Neuronal stem cell (in vitro differentiated cells): Measurements from ENCODE around the gene ANKRD50.

Experiments used
- DNase-seq: peaks from one replicate; pipeline ENCODE4 v3.0.0-alpha.2; 2013; ENCODE audit warnings: low spot score
- H2AFZ ChIP-seq: one replicate; pipeline ENCODE4 v1.6.1; 2013; ENCODE audit warnings: mild to moderate bottlenecking, low read length, inconsistent platforms
- H2AK5ac ChIP-seq: 2 replicates; pipeline ENCODE4 v1.6.1; 2013; ENCODE audit warnings: low read depth, mild to moderate bottlenecking, inconsistent platforms, low read length, moderate library complexity, mixed read lengths
- H2BK120ac ChIP-seq: 2 replicates; pipeline ENCODE4 v1.6.1; 2013; ENCODE audit warnings: low read depth, mild to moderate bottlenecking, inconsistent platforms, low read length, moderate library complexity, mixed read lengths
- H2BK12ac ChIP-seq: one replicate; pipeline ENCODE4 v1.6.1; 2013; ENCODE audit warnings: low read length, inconsistent platforms
- H2BK15ac ChIP-seq: 2 replicates; pipeline ENCODE4 v1.6.1; 2013; ENCODE audit warnings: mild to moderate bottlenecking, low read length, inconsistent platforms, mixed read lengths
- H2BK5ac ChIP-seq: one replicate; pipeline ENCODE4 v1.6.1; 2013; ENCODE audit warnings: inconsistent platforms, mild to moderate bottlenecking, low read length, moderate library complexity
- H3K14ac ChIP-seq: one replicate; pipeline ENCODE4 v1.6.1; 2013; ENCODE audit warnings: low read length, inconsistent platforms
- H3K18ac ChIP-seq: 2 replicates; pipeline ENCODE4 v1.6.1; 2013; ENCODE audit warnings: low read length, inconsistent platforms
- H3K23ac ChIP-seq: 2 replicates; pipeline ENCODE4 v1.6.1; 2013; ENCODE audit warnings: low read depth, mild to moderate bottlenecking, mixed read lengths, low read length, inconsistent platforms; ENCODE audit not compliant: poor library complexity
- H3K27ac ChIP-seq: replicated peaks from 3 replicates; pipeline ENCODE4 v1.5.1; 2013; ENCODE audit warnings: low read length, inconsistent platforms
- H3K27me3 ChIP-seq, 3 experiments: 2 replicates each; pipeline ENCODE4 v1.6.1; 2013; ENCODE audit warnings: low read length in 3 of 3, mild to moderate bottlenecking in 2 of 3, inconsistent platforms in 1 of 3, low read depth in 1 of 3, mixed read lengths in 1 of 3, moderate library complexity in 1 of 3; ENCODE audit not compliant: control insufficient read depth in 3 of 3, insufficient read depth in 3 of 3
- H3K36me3 ChIP-seq, 2 donors: replicated peaks in 1 of 2; 2 replicates each; pipeline ENCODE4 v1.6.1; 2013; ENCODE audit warnings: low read length in 2 of 2; ENCODE audit not compliant: control insufficient read depth in 2 of 2, insufficient read depth in 2 of 2
- H3K4ac ChIP-seq: 2 replicates; pipeline ENCODE4 v1.6.1; 2013; ENCODE audit warnings: inconsistent platforms, mild to moderate bottlenecking, low read length, moderate library complexity
- H3K4me1 ChIP-seq, 2 donors: 1 replicate in 1 of 2; 2 replicates in 1 of 2; pipeline ENCODE4 v1.6.1; 2013; ENCODE audit warnings: low read length in 2 of 2, low read depth in 1 of 2; ENCODE audit not compliant: control insufficient read depth in 2 of 2, insufficient read depth in 1 of 2
- H3K4me2 ChIP-seq: one replicate; pipeline ENCODE4 v1.6.1; 2013; ENCODE audit warnings: mild to moderate bottlenecking, low read length, inconsistent platforms; ENCODE audit not compliant: insufficient read depth, poor library complexity, severe bottlenecking
- H3K4me3 ChIP-seq, 2 donors: 2 replicates each; pipeline ENCODE4 v1.5.1; 2013; ENCODE audit warnings: low read length in 2 of 2, mild to moderate bottlenecking in 2 of 2, inconsistent platforms in 1 of 2, moderate library complexity in 1 of 2
- H3K79me1 ChIP-seq: one replicate; pipeline ENCODE4 v1.6.1; 2013; ENCODE audit warnings: low read depth, mild to moderate bottlenecking, inconsistent platforms, low read length, moderate library complexity
- H3K9ac ChIP-seq: one replicate; pipeline ENCODE4 v1.6.1; 2013; ENCODE audit warnings: mild to moderate bottlenecking, low read depth, low read length, inconsistent platforms; ENCODE audit not compliant: poor library complexity
- H3K9me3 ChIP-seq, 2 donors: replicated peaks in 1 of 2; 2 replicates each; pipeline versions ENCODE3 to v1.6.1; 2013; ENCODE audit warnings: low read length in 2 of 2, mild to moderate bottlenecking in 2 of 2, inconsistent platforms in 1 of 2, low read depth in 1 of 2, mixed read lengths in 1 of 2, moderate library complexity in 1 of 2; ENCODE audit not compliant: control insufficient read depth in 2 of 2, insufficient read depth in 1 of 2
- H4K8ac ChIP-seq: one replicate; pipeline ENCODE4 v1.6.1; 2013; ENCODE audit warnings: low read depth, mild to moderate bottlenecking, inconsistent platforms, low read length, moderate library complexity
- H4K91ac ChIP-seq: one replicate; pipeline ENCODE4 v1.6.1; 2013; ENCODE audit warnings: low read length, low read depth, mild to moderate bottlenecking, inconsistent platforms; ENCODE audit not compliant: poor library complexity
- WGBS, 2 donors: extraction: QIAGEN DNeasy Blood & Tissue Kit; methylation state at CpG; one replicate each; pipeline ENCODE4 v1.1.7; 2013; ENCODE audit warnings: missing lambda C conversion rate in 2 of 2, mixed read lengths in 1 of 2; ENCODE audit not compliant: insufficient read length in 2 of 2, insufficient replicate concordance in 1 of 2; ENCODE audit errors: extremely low coverage in 2 of 2; 5-methylcytosine and 5-hydroxymethylcytosine counted together

The ANKRD50 gene

GRCh38 chr4:124708517-124709300, 3.8 kb downstream of the ANKRD50 start:
- Histone ChIP-seq H3K18ac (no peak overlapping the region), H2BK15ac (no peak overlapping the region), H3K79me1 (peaks cover 3% of the 10 kb centered on the region), H3K27me3 (no peaks in the 10 kb centered on the region), H3K4me1 (peaks cover 4 to 11% of the 10 kb centered on the region in 2 donors), H4K8ac (no peak overlapping the region), H3K27ac (no peak overlapping the region), H2AFZ (no peak overlapping the region), H2BK12ac (no peak overlapping the region), H3K4me3 (no peak overlapping the region), H3K4me2 (no peak overlapping the region), H3K9me3 (no peaks in the 10 kb centered on the region), H3K14ac (no peak overlapping the region), H3K36me3 (peaks cover 0 to 67% of the 10 kb centered on the region in 2 donors), H4K91ac (no peak overlapping the region), H2AK5ac (no peak overlapping the region), H3K9ac (no peak overlapping the region), H3K23ac (no peak overlapping the region), H3K4ac (no peak overlapping the region), H2BK120ac (no peak overlapping the region), H2BK5ac (no peak overlapping the region)
- WGBS, 2 donors = no CpG with 5 or more reads among the region's 1 CpG
- no peak for DNase-seq

DNA sequence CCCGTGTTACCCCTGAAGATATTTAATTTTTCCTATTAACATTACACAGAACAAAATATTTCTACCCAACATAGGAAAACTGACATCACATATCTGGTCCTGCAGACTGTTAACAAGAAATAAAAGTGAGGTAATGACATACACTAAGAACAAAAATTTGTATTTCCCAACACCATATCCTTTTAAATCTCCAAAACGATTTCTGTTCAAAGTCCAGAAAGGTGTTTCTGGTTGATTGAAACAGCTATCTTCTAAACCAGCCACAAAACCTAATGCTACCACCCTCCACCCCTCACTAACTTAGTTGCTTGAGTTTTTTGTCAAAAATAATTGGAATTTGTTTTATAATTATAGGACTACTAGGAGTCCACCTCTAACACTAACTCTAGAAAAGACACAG, 7.1 kb downstream of the ANKRD50 start:
- H3K14ac ChIP-seq = no peak overlapping the region
- no peak overlapping the region for H2AFZ ChIP-seq
- H3K4me3 ChIP-seq = no peak overlapping the region
- no peak overlapping the region for H2BK12ac ChIP-seq
- H3K18ac ChIP-seq = no peak overlapping the region
- H4K8ac ChIP-seq = no peak overlapping the region
- DNase-seq = no peak
- no peak overlapping the region for H4K91ac ChIP-seq
- no peak overlapping the region for H2BK120ac ChIP-seq
- no peak overlapping the region for H3K4ac ChIP-seq
- H3K27ac ChIP-seq = no peak overlapping the region
- peaks cover 5 to 98% of the 10 kb centered on the region in 2 donors for H3K36me3 ChIP-seq
- no peak overlapping the region for H2BK15ac ChIP-seq
- H2AK5ac ChIP-seq = no peak overlapping the region
- H2BK5ac ChIP-seq = no peak overlapping the region
- H3K4me1 ChIP-seq = peaks cover 4 to 5% of the 10 kb centered on the region in 2 donors
- H3K23ac ChIP-seq = no peak overlapping the region
- H3K79me1 ChIP-seq = no peaks in the 10 kb centered on the region
- no peak overlapping the region for H3K9ac ChIP-seq
- no peak overlapping the region for H3K4me2 ChIP-seq
- no peaks in the 10 kb centered on the region for H3K27me3 ChIP-seq
- WGBS, 2 donors = 100% methylated on average over 1 of the region's 2 CpGs; no CpG with 5 or more reads in 1 of the 2 donors
- peaks cover 0 to 22% of the 10 kb centered on the region in 2 donors for H3K9me3 ChIP-seq

GRCh38 chr4:124703154-124703553, 9.4 kb downstream of the ANKRD50 start:
- WGBS, 2 donors = no CpG with 5 or more reads among the region's 6 CpGs
- no peak overlapping the region for H3K23ac ChIP-seq
- no peak overlapping the region for H3K27ac ChIP-seq
- H2AK5ac ChIP-seq = no peak overlapping the region
- no peak overlapping the region for H3K4ac ChIP-seq
- DNase-seq = no peak
- H2BK5ac ChIP-seq = no peak overlapping the region
- no peak overlapping the region for H3K4me2 ChIP-seq
- peaks cover 8 to 94% of the 10 kb centered on the region in 2 donors for H3K36me3 ChIP-seq
- H3K14ac ChIP-seq = no peak overlapping the region
- no peak overlapping the region for H3K9ac ChIP-seq
- no peak overlapping the region for H2BK120ac ChIP-seq
- peaks cover 0 to 22% of the 10 kb centered on the region in 2 donors for H3K9me3 ChIP-seq
- H2BK12ac ChIP-seq = no peak overlapping the region
- no peak overlapping the region for H3K18ac ChIP-seq
- H4K91ac ChIP-seq = no peak overlapping the region
- no peak overlapping the region for H2BK15ac ChIP-seq
- no peaks in the 10 kb centered on the region for H3K4me1 ChIP-seq
- H3K79me1 ChIP-seq = no peaks in the 10 kb centered on the region
- no peak overlapping the region for H4K8ac ChIP-seq
- H2AFZ ChIP-seq = no peak overlapping the region
- H3K4me3 ChIP-seq = no peak overlapping the region
- H3K27me3 ChIP-seq = no peaks in the 10 kb centered on the region

- H3K79me1 ChIP-seq = no peaks in the 10 kb centered on the region
- no peak overlapping the region for H2BK120ac ChIP-seq
- H3K23ac ChIP-seq = no peak overlapping the region
- no peak for DNase-seq
- WGBS, 2 donors = no CpG with 5 or more reads among the region's 2 CpGs
- H3K14ac ChIP-seq = no peak overlapping the region
- no peak overlapping the region for H4K8ac ChIP-seq
- H2BK15ac ChIP-seq = no peak overlapping the region
- H3K36me3 ChIP-seq = peaks cover 8 to 79% of the 10 kb centered on the region in 2 donors
- H3K27me3 ChIP-seq = no peaks in the 10 kb centered on the region
- no peak overlapping the region for H3K9ac ChIP-seq
- H3K4me1 ChIP-seq = no peaks in the 10 kb centered on the region
- H3K4ac ChIP-seq = no peak overlapping the region
- H4K91ac ChIP-seq = no peak overlapping the region
- no peak overlapping the region for H2BK5ac ChIP-seq
- peaks cover 5 to 45% of the 10 kb centered on the region in 2 donors for H3K9me3 ChIP-seq
- H3K4me2 ChIP-seq = no peak overlapping the region
- no peak overlapping the region for H3K18ac ChIP-seq
- H2AFZ ChIP-seq = no peak overlapping the region
- no peak overlapping the region for H3K4me3 ChIP-seq
- H2BK12ac ChIP-seq = no peak overlapping the region
- H2AK5ac ChIP-seq = no peak overlapping the region
- H3K27ac ChIP-seq = no peak overlapping the region
Observed at GRCh38 chr4:124697441-124697840, 15.1 kb downstream of the ANKRD50 start.
